ENCODE results near the gene DDO. TPM values are rescaled to one million over a fixed set of nuclear protein-coding genes. Genes with fewer than 3 reads are reported as not detected.

DDO gene
- total RNA-seq, 4 donors from 2014 or later: 0.59 to 2.1 (median 1.4) TPM

DNA sequence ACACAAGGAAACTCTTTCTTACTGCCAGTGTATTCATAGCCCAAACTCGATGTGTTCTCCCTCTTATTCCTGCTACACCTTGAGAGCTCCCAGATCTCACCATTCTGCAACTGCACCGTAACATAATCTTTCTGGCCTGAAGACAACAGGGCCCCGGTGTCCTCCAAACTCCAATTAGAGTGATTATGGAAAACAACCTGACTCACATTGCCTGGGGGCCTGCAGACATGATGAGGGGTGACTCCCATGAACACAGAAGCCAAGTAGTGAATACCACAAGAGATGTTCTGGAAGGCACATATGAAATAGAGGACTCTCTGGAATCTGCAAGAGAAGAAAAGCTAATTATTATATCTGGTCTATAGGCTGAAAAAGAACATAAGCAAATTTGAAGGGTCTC is 41.3 kb upstream of the DDO start:
- TF ChIP-seq, protein P1, sequence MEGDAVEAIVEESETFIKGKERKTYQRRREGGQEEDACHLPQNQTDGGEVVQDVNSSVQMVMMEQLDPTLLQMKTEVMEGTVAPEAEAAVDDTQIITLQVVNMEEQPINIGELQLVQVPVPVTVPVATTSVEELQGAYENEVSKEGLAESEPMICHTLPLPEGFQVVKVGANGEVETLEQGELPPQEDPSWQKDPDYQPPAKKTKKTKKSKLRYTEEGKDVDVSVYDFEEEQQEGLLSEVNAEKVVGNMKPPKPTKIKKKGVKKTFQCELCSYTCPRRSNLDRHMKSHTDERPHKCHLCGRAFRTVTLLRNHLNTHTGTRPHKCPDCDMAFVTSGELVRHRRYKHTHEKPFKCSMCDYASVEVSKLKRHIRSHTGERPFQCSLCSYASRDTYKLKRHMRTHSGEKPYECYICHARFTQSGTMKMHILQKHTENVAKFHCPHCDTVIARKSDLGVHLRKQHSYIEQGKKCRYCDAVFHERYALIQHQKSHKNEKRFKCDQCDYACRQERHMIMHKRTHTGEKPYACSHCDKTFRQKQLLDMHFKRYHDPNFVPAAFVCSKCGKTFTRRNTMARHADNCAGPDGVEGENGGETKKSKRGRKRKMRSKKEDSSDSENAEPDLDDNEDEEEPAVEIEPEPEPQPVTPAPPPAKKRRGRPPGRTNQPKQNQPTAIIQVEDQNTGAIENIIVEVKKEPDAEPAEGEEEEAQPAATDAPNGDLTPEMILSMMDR (IDR thresholded peaks at IDR 0.05): no peak
- TF ChIP-seq EP300 (IDR thresholded peaks at IDR 0.05) (no peak), POLR2A (IDR thresholded peaks at IDR 0.05) (no peak)
- H3K4me3 ChIP-seq: no peak overlapping the region
- no peaks in the 10 kb centered on the region for H3K36me3 ChIP-seq
- H3K9me3 ChIP-seq: peaks cover 0 to 16% (median 0%) of the 10 kb centered on the region in 4 donors
- H3K27me3 ChIP-seq: no peaks in the 10 kb centered on the region
- DNase-seq (ENCODE audit: low spot score in 2 of 2): no peak
- WGBS, 2 donors: 90% methylated on average over 3 of the region's 3 CpGs
- no peak overlapping the region for H3K27ac ChIP-seq
- H3K4me1 ChIP-seq: no peaks in the 10 kb centered on the region

GRCh38 chr6:110449541-110449895 is 34.1 kb upstream of the DDO start:
- no peak for DNase-seq (ENCODE audit: low spot score in 2 of 2)
- Histone ChIP-seq H3K27me3 (no peaks in the 10 kb centered on the region), H3K4me1 (no peaks in the 10 kb centered on the region), H3K36me3 (no peaks in the 10 kb centered on the region), H3K4me3 (no peak overlapping the region), H3K27ac (no peak overlapping the region), H3K9me3 (no peaks in the 10 kb centered on the region)
- TF ChIP-seq POLR2A (IDR thresholded peaks at IDR 0.05) (no peak), EP300 (IDR thresholded peaks at IDR 0.05) (no peak)
- TF ChIP-seq, protein P1 (IDR thresholded peaks at IDR 0.05): no peak
- WGBS, 2 donors: 63 to 68% methylated on average over 4 of the region's 4 CpGs

- 41 to 42% methylated on average over 4 of the region's 4 CpGs for WGBS, 2 donors
- Histone ChIP-seq H3K9me3 (no peaks in the 10 kb centered on the region), H3K27ac (no peak overlapping the region), H3K4me1 (no peaks in the 10 kb centered on the region), H3K36me3 (no peaks in the 10 kb centered on the region), H3K4me3 (no peak overlapping the region), H3K27me3 (no peaks in the 10 kb centered on the region)
- no peak for DNase-seq (ENCODE audit: low spot score in 2 of 2)
- TF ChIP-seq POLR2A (IDR thresholded peaks at IDR 0.05) (no peak), EP300 (IDR thresholded peaks at IDR 0.05) (no peak)
- TF ChIP-seq, protein P1 (IDR thresholded peaks at IDR 0.05): no peak
Observed at GRCh38 chr6:110448846-110449540, 33.6 kb upstream of the DDO start.

DNA sequence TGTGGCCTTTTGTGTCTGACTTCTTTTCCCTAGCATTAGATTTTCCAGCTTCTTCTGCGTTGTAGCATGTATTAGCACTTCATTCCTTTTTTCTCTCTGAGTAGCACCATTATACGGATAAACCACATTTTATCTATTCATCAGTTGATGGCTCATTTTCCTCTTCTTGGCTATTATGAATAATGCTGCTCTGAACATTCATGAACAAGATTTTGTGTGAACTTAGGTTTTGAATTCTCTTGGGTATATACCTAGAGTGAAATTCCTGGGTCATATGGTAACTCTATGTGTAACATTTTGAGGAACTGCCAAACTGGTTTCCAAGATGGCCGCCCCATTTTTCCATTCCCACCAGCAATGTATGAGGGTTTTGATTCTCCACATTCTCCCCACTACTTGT is 32.4 kb upstream of the DDO start:
- TF ChIP-seq POLR2A (IDR thresholded peaks at IDR 0.05): no peak
- no peak for TF ChIP-seq EP300 (IDR thresholded peaks at IDR 0.05)
- TF ChIP-seq, protein P1 (IDR thresholded peaks at IDR 0.05): no peak
- Histone ChIP-seq H3K4me3 (no peak overlapping the region), H3K36me3 (no peaks in the 10 kb centered on the region), H3K27ac (no peak overlapping the region), H3K9me3 (no peaks in the 10 kb centered on the region), H3K4me1 (no peaks in the 10 kb centered on the region), H3K27me3 (no peaks in the 10 kb centered on the region)
- DNase-seq (ENCODE audit: low spot score in 2 of 2): no peak
- WGBS, 2 donors: 94% methylated on average over 3 of the region's 3 CpGs

- Histone ChIP-seq H3K27me3 (no peaks in the 10 kb centered on the region), H3K4me3 (no peak overlapping the region), H3K36me3 (no peaks in the 10 kb centered on the region), H3K9me3 (no peaks in the 10 kb centered on the region), H3K4me1 (no peaks in the 10 kb centered on the region), H3K27ac (no peak overlapping the region)
- WGBS, 2 donors: 70 to 71% methylated on average over 4 of the region's 4 CpGs
- TF ChIP-seq EP300 (IDR thresholded peaks at IDR 0.05): no peak
- TF ChIP-seq, protein P1 (IDR thresholded peaks at IDR 0.05): no peak
- TF ChIP-seq POLR2A (IDR thresholded peaks at IDR 0.05): no peak
- no peak for DNase-seq (ENCODE audit: low spot score in 2 of 2)
Observed at GRCh38 chr6:110446405-110446804, 31.0 kb upstream of the DDO start.

All from tibial nerve (tissue), 4 donors.